ENCODE data around the gene KLHL6. TPM values are rescaled to one million over a fixed set of nuclear protein-coding genes. Genes with fewer than 3 reads are reported as not detected.

The KLHL6 gene
- polyA plus RNA-seq, 1 of the 3 experiments (the other 2 are of a cell fraction): not detected

DNA sequence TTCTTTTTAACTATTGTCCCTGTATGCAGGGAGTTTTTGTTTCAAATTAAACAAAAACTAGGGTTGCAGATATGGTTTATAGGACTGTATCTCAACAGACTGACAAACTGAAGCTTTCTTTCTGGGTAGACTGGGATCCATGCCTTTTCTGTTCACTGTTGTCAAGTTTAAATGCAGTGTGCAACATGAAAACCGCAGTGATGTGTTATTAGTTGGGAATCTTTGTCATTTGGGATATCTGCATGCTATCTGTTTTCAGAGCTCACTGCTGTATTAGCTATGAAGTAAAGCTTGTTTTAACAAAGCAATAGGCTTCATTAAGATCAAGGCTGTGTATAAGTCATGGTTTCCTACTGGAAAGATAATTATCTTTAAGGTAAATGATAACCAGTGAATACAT lies 105.7 kb downstream of the KLHL6 start:
- no peaks in the 10 kb centered on the region for H3K27me3 ChIP-seq (ENCODE audit: insufficient read depth)
- no peak for TF ChIP-seq TCF12 (IDR thresholded peaks at IDR 0.05)
- TF ChIP-seq FOXM1 (IDR thresholded peaks at IDR 0.05; ENCODE audit: low read depth): no peak
- TF ChIP-seq NRF1 (IDR thresholded peaks at IDR 0.05; ENCODE audit: low read depth, low read length): no peak
- TF ChIP-seq, protein P1, sequence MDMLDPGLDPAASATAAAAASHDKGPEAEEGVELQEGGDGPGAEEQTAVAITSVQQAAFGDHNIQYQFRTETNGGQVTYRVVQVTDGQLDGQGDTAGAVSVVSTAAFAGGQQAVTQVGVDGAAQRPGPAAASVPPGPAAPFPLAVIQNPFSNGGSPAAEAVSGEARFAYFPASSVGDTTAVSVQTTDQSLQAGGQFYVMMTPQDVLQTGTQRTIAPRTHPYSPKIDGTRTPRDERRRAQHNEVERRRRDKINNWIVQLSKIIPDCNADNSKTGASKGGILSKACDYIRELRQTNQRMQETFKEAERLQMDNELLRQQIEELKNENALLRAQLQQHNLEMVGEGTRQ (IDR thresholded peaks at IDR 0.05; ENCODE audit: borderline replicate concordance, low read depth, low read length): no peak
- TF ChIP-seq, protein P2, sequence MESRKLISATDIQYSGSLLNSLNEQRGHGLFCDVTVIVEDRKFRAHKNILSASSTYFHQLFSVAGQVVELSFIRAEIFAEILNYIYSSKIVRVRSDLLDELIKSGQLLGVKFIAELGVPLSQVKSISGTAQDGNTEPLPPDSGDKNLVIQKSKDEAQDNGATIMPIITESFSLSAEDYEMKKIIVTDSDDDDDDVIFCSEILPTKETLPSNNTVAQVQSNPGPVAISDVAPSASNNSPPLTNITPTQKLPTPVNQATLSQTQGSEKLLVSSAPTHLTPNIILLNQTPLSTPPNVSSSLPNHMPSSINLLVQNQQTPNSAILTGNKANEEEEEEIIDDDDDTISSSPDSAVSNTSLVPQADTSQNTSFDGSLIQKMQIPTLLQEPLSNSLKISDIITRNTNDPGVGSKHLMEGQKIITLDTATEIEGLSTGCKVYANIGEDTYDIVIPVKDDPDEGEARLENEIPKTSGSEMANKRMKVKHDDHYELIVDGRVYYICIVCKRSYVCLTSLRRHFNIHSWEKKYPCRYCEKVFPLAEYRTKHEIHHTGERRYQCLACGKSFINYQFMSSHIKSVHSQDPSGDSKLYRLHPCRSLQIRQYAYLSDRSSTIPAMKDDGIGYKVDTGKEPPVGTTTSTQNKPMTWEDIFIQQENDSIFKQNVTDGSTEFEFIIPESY (IDR thresholded peaks at IDR 0.05; ENCODE audit: borderline replicate concordance, low read depth): no peak
- no peak for TF ChIP-seq RAD21 (IDR thresholded peaks at IDR 0.05; ENCODE audit: low read length)
- TF ChIP-seq, protein P3, sequence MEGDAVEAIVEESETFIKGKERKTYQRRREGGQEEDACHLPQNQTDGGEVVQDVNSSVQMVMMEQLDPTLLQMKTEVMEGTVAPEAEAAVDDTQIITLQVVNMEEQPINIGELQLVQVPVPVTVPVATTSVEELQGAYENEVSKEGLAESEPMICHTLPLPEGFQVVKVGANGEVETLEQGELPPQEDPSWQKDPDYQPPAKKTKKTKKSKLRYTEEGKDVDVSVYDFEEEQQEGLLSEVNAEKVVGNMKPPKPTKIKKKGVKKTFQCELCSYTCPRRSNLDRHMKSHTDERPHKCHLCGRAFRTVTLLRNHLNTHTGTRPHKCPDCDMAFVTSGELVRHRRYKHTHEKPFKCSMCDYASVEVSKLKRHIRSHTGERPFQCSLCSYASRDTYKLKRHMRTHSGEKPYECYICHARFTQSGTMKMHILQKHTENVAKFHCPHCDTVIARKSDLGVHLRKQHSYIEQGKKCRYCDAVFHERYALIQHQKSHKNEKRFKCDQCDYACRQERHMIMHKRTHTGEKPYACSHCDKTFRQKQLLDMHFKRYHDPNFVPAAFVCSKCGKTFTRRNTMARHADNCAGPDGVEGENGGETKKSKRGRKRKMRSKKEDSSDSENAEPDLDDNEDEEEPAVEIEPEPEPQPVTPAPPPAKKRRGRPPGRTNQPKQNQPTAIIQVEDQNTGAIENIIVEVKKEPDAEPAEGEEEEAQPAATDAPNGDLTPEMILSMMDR (IDR thresholded peaks at IDR 0.05): no peak
- TF ChIP-seq, protein P4, sequence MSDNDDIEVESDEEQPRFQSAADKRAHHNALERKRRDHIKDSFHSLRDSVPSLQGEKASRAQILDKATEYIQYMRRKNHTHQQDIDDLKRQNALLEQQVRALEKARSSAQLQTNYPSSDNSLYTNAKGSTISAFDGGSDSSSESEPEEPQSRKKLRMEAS (IDR thresholded peaks at IDR 0.05; ENCODE audit: low read depth): no peak
- TF ChIP-seq TEAD4 (IDR thresholded peaks at IDR 0.05; ENCODE audit: borderline replicate concordance, insufficient read depth): no peak
- TF ChIP-seq, protein P5, sequence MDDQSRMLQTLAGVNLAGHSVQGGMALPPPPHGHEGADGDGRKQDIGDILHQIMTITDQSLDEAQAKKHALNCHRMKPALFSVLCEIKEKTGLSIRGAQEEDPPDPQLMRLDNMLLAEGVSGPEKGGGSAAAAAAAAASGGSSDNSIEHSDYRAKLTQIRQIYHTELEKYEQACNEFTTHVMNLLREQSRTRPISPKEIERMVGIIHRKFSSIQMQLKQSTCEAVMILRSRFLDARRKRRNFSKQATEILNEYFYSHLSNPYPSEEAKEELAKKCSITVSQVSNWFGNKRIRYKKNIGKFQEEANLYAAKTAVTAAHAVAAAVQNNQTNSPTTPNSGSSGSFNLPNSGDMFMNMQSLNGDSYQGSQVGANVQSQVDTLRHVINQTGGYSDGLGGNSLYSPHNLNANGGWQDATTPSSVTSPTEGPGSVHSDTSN (IDR thresholded peaks at IDR 0.05): no peak
- TF ChIP-seq MXI1 (IDR thresholded peaks at IDR 0.05; ENCODE audit: low read depth, low read length): no peak
- TF ChIP-seq NFIC (IDR thresholded peaks at IDR 0.05; ENCODE audit: borderline replicate concordance): no peak
- no peak for TF ChIP-seq POLR2AphosphoS5 (IDR thresholded peaks at IDR 0.05; ENCODE audit: low read depth, low read length)
- no peak for TF ChIP-seq ELF1 (IDR thresholded peaks at IDR 0.05)
- TF ChIP-seq FOSL2 (IDR thresholded peaks at IDR 0.05; ENCODE audit: borderline replicate concordance, low read depth): no peak
- TF ChIP-seq TAF1 (IDR thresholded peaks at IDR 0.05; ENCODE audit: borderline replicate concordance, low read depth, low read length): no peak
- no peak for TF ChIP-seq FOXJ3 (CRISPR knock-in tag; IDR thresholded peaks at IDR 0.05)
- TF ChIP-seq SMC3 (IDR thresholded peaks at IDR 0.05; ENCODE audit: low read depth, low read length): no peak
- no peak overlapping the region for H2AFZ ChIP-seq (ENCODE audit: low read depth)
- ChIA-PET CTCF (interaction anchor here (0.7 to 0.9 kb wide), 2 partner anchors 22 to 131 kb away, joined by 3 read pairs; no protein-coding TSS in a partner anchor), POLR2A (no interaction called here)
- DNase-seq: no peak
- peak overlapping the region; percentile 86; the same call in 1 of the 2 replicates for H3K4me2 ChIP-seq
- peaks cover 6 to 9% of the 10 kb centered on the region in 2 experiments for H3K36me3 ChIP-seq (replicated peaks in 1 of 2; ENCODE audit: control insufficient read depth in 1 of 2, insufficient read depth in 2 of 2, low read length in 1 of 2)
- no peaks in the 10 kb centered on the region for H3K9me2 ChIP-seq
- peaks cover 7% of the 10 kb centered on the region; the same call in 1 of the 2 replicates for H3K79me2 ChIP-seq (ENCODE audit: insufficient read depth)
- H3F3A ChIP-seq (replicated peaks; ENCODE audit: insufficient read depth): peaks cover 10% of the 10 kb centered on the region
- no peaks in the 10 kb centered on the region for H4K20me1 ChIP-seq (ENCODE audit: insufficient read depth)
- peaks cover 0 to 10% of the 10 kb centered on the region in 2 experiments; a peak in 3 of 4 replicates for H3K4me1 ChIP-seq (ENCODE audit: control insufficient read depth in 1 of 2, insufficient read depth in 2 of 2, low read depth in 1 of 2, low read length in 1 of 2)
- no peaks in the 10 kb centered on the region for H3K9me3 ChIP-seq
- peak overlapping the region in 1 of 2 experiments; percentile 8; a peak in 1 of 4 replicates for H3K27ac ChIP-seq (ENCODE audit: low read depth in 2 of 2, low read length in 1 of 2)
- 96% methylated on average over 1 of the region's 1 CpG for WGBS (ENCODE audit: low lambda C conversion rate)
- H3K4me3 ChIP-seq (ENCODE audit: low read depth in 2 of 2, low read length in 1 of 2): no peak overlapping the region; a peak in 1 of 4 replicates
- no peak overlapping the region for H3K9ac ChIP-seq

All from SK-N-SH (cell line).